GM12891 (cell line): ENCODE measurements around the gene ZCCHC2.

Experiments used
- PAX5 ChIP-seq: IDR thresholded peaks from 2 replicates; pipeline ENCODE4 v1.6.1; 2011; ENCODE audit warnings: low read length, moderate library complexity, mild to moderate bottlenecking; ENCODE audit not compliant: insufficient read depth, severe bottlenecking
- POLR2A ChIP-seq: IDR thresholded peaks from 2 replicates; pipeline ENCODE4 v1.6.1; 2011; ENCODE audit warnings: low read depth, low read length, control low read depth
- POLR2AphosphoS5 ChIP-seq: IDR thresholded peaks from 2 replicates; pipeline ENCODE4 v1.6.1; 2011; ENCODE audit warnings: low read depth, low read length, control low read depth
- POU2F2 ChIP-seq: IDR thresholded peaks from 2 replicates; pipeline ENCODE4 v1.6.1; 2011; ENCODE audit warnings: low read depth, mild to moderate bottlenecking, control low read depth, low read length, moderate library complexity
- SPI1 ChIP-seq: IDR thresholded peaks from 2 replicates; pipeline ENCODE4 v1.6.1; 2011; ENCODE audit warnings: low read depth, low read length, control low read depth
- TAF1 ChIP-seq: IDR thresholded peaks from 2 replicates; pipeline ENCODE4 v1.6.1; 2011; ENCODE audit warnings: low read depth, low read length, control low read depth

- no peak for TF ChIP-seq POLR2A
- TF ChIP-seq POLR2AphosphoS5, result no peak
- TF ChIP-seq SPI1, result no peak
- no peak for TF ChIP-seq PAX5
- TF ChIP-seq TAF1, result no peak
- no peak for TF ChIP-seq POU2F2
Observed at GRCh38 chr18:62603979-62604378, 81.2 kb downstream of the ZCCHC2 start.
